HG03045 (cell line): Measurements from ENCODE around the gene PRR9.
"Not testable (repeated sequence)": the region's sequence is repeated elsewhere in the genome, so short reads cannot be mapped to it uniquely, and the experiment has no call there.

ENCODE experiments used
- ATAC-seq: cut with Tn5 transposase; IDR thresholded peaks from one replicate; pipeline ENCODE4 v1.9.1; 2021; ENCODE audit warnings: mild to moderate bottlenecking, moderate library complexity; ENCODE audit not compliant: unreplicated experiment

The PRR9 gene

GRCh38 chr1:153217212-153217611 is at the start of gene PRR9:
Gene PRR9, plus strand, starts transcription at chr1:153217584. Its CDS starts 561 bp downstream, at chr1:153218145.
- no peak for ATAC-seq

- ATAC-seq = no peak
Measured at GRCh38 chr1:153168686-153169085, 48.7 kb upstream of the PRR9 start.

GRCh38 chr1:153174624-153175023 is 42.8 kb upstream of the PRR9 start:
- no peak for ATAC-seq

- no peak for ATAC-seq
Measured at GRCh38 chr1:153178922-153179321, 38.5 kb upstream of the PRR9 start.

- no peak for ATAC-seq
Measured at GRCh38 chr1:153180556-153180955, 36.8 kb upstream of the PRR9 start.

GRCh38 chr1:153188301-153188700 is 29.1 kb upstream of the PRR9 start:
- not testable (repeated sequence) for ATAC-seq

- no peak for ATAC-seq
Measured at GRCh38 chr1:153190373-153190772, 27.0 kb upstream of the PRR9 start.

- ATAC-seq = no peak
Measured at GRCh38 chr1:153192697-153193096, 24.7 kb upstream of the PRR9 start.

- no peak for ATAC-seq
Measured at GRCh38 chr1:153194331-153195050, 22.9 kb upstream of the PRR9 start.

GRCh38 chr1:153195216-153195615 is 22.2 kb upstream of the PRR9 start:
- no peak for ATAC-seq

GRCh38 chr1:153202006-153202405 is 15.4 kb upstream of the PRR9 start:
- ATAC-seq = no peak

GRCh38 chr1:153203130-153203529 is 14.3 kb upstream of the PRR9 start, which contains the start of gene LELP1:
Gene LELP1, plus strand, starts transcription at chr1:153203430. Its CDS starts 1,278 bp downstream, at chr1:153204708.
- no peak for ATAC-seq

GRCh38 chr1:153206631-153207030 is 10.8 kb upstream of the PRR9 start:
- no peak for ATAC-seq

GRCh38 chr1:153210206-153210605 is 7.2 kb upstream of the PRR9 start:
- ATAC-seq = no peak

- ATAC-seq = no peak
Measured at GRCh38 chr1:153212201-153212600, 5.2 kb upstream of the PRR9 start.

- no peak for ATAC-seq
Measured at GRCh38 chr1:153213519-153213918, 3.9 kb upstream of the PRR9 start.

- no peak for ATAC-seq
Measured at GRCh38 chr1:153217744-153218416, 496 bp downstream of the PRR9 start.

- no peak for ATAC-seq
Measured at GRCh38 chr1:153220606-153221303, 3.4 kb downstream of the PRR9 start.

GRCh38 chr1:153223040-153223891 is 5.9 kb downstream of the PRR9 start:
- ATAC-seq = peak; percentile 74

GRCh38 chr1:153227810-153228209 is 10.4 kb downstream of the PRR9 start:
- ATAC-seq = no peak

- no peak for ATAC-seq
Measured at GRCh38 chr1:153228491-153228890, 11.1 kb downstream of the PRR9 start.
